ENCODE measurements around the gene JOSD1.

JOSD1 gene

GRCh38 chr22:38733329-38733723, 32.6 kb upstream of the JOSD1 start:
- peak; percentile 41 for DNase-seq

GRCh38 chr22:38732251-38732815, 31.6 kb upstream of the JOSD1 start:
- DNase-seq: no peak

DNA sequence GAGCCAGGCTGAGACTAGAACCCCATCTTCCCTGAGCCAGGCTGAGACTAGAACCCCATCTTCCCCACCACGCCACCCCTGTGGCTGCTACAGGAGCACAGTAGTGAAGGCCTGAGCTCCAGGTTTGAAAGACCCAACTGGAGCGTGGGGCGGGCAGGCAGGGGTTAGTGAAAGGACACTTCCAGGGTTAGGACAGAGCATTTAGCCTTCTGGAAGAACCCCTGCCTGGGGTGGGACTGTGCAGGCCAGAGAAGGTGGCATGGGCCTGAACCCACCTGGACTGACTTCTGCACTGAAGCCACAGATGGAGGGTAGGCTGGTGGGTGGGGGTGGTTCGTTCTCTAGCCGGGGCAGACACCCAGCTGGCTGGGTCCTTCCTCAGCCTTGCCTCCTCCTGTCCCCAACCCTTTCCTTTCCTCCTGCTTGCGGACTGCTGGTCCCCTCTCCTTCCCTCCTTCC, 31.0 kb upstream of the JOSD1 start:
- no peak for DNase-seq

- no peak for DNase-seq
Measured at GRCh38 chr22:38730411-38730871, 29.7 kb upstream of the JOSD1 start.

GRCh38 chr22:38729946-38730345, 29.2 kb upstream of the JOSD1 start:
- no peak for DNase-seq

DNA sequence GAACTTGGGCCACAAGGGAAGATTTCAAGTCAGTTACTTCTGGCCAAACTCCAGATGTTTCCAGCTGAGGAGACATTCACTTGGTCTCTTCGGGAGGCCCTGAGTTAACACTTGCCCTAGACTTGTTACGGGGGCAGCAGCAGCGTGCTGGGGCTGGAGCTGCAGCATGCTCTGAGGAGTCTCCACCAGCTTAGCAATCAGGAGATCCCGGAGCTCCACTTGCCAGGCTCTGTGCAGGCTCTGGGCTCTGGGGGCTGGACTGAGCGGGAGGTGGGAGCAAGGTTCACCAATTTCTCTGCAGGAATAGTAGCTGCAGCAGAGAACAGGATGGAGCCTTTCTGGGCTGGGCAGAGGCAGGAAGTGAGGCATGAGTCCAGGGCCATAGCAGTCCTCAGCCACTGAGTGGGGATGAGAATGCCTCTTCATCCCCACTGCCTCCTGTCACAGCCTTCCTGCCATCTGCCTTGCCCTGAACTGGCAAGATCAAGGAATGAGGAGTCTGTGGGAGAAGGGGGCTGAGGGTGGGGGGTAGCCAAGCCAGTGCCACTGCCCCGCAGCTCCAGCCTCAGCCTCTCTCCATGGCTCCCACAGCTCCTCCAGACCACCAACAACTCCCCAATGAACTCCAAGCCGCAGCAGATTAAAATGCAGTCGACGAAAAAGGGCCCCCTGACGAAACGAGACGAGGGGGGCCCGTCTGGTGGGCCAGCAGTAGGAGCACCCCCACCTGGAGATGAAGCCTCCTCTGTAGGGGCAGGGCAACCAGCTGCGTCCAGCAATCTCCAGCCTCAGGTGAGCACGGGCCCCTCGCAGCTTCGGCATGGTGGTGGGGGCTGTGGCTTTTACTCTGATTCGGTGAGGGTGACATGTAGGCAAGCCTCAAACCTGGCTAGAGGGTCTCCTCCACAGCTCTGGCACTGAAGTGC, 28.4 kb upstream of the JOSD1 start:
- DNase-seq: no peak

DNA sequence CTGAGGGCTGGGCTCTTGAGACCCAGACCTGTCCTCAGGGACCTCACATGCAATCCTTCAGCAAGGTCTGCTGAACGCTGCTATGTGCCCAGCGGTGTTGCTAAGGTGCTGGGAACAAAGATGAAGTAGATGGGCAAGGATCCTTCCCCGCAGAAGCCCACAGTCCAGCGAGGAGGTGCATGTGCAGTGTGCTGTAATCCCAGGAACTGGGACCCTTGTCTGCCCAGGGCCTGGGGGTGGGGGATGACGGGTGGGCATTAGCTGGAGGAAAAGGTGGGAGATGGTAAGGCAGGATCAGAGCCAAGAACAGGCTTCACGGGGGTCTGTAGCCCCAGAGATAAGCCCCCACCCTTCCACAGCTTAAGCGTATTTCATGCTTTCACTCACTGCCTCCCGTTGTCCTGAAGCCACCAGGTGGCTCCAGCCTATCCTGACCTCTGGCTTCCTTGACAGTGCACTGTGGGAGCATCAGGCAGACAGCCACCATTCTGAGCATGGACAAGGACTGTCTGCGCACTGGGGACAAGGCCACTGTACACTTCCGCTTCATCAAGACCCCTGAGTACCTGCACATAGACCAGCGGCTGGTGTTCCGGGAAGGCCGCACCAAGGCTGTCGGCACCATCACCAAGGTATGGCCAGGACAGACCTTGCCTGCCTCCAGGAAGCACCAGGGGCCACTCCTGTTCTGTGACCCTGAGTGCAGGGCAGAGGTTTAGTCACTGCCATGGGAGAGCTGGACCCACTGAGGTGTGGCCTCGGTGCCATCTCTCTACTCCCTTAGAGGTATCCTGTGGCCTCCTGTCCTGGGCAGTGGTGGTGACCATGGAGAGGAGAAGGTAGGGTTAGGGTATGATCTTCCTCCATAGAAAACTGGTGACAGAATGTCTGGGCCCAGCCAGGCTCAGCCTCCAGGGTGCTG, 27.0 kb upstream of the JOSD1 start:
- no peak for DNase-seq

DNA sequence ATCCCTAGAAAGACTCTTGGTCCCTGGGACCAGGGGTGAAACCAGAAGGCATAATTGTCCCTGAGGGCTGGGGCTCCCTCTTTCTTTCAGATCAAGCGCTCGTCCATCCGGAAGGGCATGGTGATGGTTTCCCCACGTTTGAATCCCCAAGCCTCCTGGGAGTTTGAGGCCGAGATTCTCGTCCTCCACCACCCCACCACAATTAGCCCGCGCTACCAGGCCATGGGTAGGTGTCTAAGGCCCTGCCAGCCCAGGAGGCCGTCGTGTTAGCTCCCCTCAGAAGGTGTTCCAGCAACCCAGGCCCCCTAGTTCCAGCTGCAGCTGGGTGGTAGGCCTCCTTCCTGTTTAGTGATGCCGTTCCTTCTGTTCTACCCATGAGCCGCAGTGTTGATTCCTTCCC, 26.4 kb upstream of the JOSD1 start:
- no peak for DNase-seq

DNA sequence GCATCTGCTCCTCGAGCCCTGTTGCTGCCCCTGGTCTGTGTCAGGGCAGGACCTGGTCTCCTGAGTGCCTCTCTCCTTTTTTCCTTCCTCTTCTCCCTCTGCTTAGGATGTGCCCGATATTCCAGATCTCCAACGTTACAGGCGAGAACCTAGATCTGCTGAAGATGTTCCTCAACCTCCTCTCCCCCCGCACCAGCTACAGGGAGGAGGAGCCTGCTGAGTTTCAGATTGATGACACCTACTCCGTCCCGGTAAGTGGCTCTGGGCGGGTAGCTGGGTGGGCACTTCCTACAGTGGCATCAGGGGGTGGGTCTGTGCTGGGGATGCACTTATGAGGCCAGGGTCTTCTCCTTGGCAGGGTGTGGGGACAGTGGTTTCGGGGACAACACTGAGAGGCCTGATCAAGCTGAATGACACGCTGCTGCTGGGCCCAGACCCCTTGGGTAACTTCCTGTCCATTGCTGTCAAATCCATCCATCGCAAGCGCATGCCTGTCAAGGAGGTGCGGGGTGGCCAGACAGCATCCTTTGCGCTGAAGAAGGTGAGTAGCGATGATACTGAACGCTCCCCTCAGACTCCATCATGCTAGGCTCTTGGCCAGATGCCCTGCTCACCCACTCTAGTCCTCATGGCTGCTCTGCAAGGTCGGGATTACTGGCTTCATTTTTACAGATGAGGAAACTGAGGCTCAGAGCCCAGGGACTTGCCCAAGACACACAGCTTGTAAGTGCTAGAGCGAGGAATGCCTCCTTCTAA, 25.3 kb upstream of the JOSD1 start:
- DNase-seq: no peak

DNA sequence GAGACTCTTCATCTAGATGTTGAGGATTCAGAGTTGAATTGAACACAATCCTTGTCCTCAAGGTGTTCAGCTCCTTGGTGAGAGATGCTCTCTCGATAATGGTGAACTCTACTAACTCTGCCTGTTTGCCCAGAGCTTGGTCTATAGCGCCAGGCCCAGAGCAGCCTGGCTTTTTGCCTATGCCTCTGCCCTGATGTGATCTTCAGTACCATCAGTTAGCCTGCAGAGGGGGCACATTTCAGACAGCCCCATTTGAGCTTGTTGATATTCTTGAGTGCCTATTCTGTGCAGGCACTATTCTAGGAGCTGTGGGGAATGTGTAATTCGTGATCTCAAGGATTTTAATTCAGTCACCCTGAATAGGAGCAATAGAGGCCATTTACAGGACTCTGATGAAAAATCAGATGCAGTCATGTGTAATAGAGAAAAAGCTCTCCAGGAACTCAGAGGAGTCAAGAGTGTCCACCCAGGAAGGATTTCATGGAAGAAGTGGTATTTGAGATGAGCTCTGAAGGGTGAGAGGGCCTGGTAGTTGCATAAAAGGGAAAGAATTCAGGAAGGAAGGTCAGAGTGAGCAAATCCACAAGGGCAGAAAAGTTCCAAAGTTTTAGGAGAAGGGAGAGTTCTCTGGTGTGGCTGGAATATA, 24.3 kb upstream of the JOSD1 start:
- peak; percentile 24 for DNase-seq

DNA sequence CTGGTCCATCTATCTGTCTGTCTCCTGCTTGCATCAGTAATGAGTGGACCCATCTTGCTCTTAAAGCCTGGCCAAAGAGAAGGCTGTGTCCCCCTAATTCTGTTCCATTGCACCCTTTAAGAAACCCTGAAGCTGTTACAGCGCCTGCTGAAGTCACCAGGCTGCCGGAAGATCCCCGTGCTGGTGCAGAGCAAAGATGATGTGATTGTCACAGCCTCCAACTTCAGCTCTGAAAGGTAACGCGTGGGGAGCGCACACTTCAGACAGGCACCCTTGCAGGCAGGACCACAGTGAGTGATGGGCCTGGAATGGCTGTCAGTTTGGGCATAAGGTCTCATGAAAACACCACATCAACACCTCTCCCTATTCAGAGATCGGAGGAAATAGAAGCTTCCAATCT, 23.4 kb upstream of the JOSD1 start:
- DNase-seq: no peak

DNA sequence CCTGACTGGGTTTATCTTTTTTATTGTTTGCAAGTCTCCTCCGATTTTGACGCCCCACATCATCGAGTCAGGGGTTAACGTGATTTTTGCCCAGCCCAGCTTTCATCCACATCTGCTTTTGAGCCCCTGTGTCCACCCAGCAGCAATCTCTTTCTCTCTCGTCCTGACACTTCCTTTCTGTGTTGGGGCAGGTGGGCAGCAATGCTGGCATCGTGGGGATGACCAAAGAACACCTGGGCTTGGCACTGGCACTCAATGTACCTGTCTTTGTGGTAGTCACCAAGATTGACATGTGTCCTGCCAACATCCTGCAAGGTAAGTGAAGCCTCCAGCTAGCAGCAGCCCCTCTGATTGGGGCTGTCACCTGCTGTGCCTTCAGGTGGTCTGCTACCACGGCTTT, 20.8 kb upstream of the JOSD1 start:
- no peak for DNase-seq

DNA sequence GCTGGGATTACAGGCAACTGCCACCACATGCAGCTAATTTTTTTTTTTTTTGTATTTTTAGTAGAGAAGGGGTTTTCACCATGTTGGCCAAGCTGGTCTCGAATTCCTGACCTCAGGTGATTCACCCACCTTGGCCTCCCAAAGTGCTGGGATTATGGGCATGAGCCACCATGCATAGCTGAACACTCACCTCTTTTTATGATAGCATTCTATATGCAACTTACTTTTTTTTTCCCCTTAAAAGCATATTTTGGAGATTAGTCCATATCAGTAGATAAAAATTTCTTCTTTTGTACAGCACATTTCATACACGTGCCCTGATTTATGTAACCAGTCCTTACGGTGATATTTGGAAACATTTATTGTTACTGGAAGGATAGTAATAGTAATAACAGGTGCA, 19.6 kb upstream of the JOSD1 start:
- no peak for DNase-seq

- DNase-seq: no peak
Measured at GRCh38 chr22:38719196-38719595, 18.5 kb upstream of the JOSD1 start.

GRCh38 chr22:38718414-38718813, 17.7 kb upstream of the JOSD1 start:
- DNase-seq: no peak

GRCh38 chr22:38717244-38717643, 16.5 kb upstream of the JOSD1 start:
- no peak for DNase-seq

GRCh38 chr22:38716826-38717225, 16.1 kb upstream of the JOSD1 start:
- no peak for DNase-seq

GRCh38 chr22:38716271-38716670, 15.5 kb upstream of the JOSD1 start:
- DNase-seq: no peak

DNA sequence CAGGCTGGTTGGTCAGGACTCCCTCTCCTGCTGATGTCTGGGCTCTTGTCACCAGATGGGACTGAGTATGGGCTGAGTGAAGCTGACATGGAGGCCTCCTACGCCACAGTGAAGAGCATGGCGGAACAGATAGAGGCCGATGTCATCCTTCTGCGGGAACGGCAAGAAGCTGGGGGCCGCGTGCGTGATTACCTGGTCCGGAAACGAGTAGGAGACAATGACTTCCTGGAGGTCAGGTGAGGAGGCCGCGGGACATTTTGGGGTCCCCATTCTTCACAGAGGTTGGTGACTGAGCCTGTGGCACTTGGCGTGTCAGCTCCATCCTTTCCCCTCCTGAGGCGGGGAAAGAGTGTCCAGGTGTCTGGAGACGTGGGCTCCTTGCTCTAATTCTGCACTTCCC, 15.1 kb upstream of the JOSD1 start:
- DNase-seq: no peak

GRCh38 chr22:38715176-38715764, 14.5 kb upstream of the JOSD1 start:
- no peak for DNase-seq

GRCh38 chr22:38713921-38714320, 13.2 kb upstream of the JOSD1 start:
- DNase-seq: no peak
